GM06990 (cell line): Measurements from ENCODE around the gene RAN.

Experiments
- DNase-seq: peaks from one replicate; pipeline ENCODE4 v3.0.0-alpha.2; 2011; ENCODE audit not compliant: insufficient read length; ENCODE audit errors: extremely low read depth
- H3K27me3 ChIP-seq: replicated peaks from 2 replicates; pipeline ENCODE4 v1.6.0; 2011; ENCODE audit warnings: low read length; ENCODE audit not compliant: control insufficient read depth, insufficient read depth
- H3K36me3 ChIP-seq: 2 replicates; pipeline ENCODE4 v1.5.1; 2011; ENCODE audit warnings: low read length; ENCODE audit not compliant: control insufficient read depth, insufficient read depth
- H3K4me3 ChIP-seq: replicated peaks from 2 replicates; pipeline ENCODE4 v1.5.1; 2011; ENCODE audit warnings: low read depth, mild to moderate bottlenecking, control low read depth, low read length
- CTCF ChIP-seq: IDR thresholded peaks from 2 replicates; pipeline ENCODE4 v1.5.1; 2011; ENCODE audit warnings: low read length, control low read depth, mild to moderate bottlenecking, inconsistent platforms; ENCODE audit not compliant: insufficient read depth, poor library complexity, severe bottlenecking

RAN gene

GRCh38 chr12:130829391-130830245 is 42.2 kb upstream of the RAN start:
- no peak for TF ChIP-seq CTCF
- Histone ChIP-seq H3K36me3 (no peaks in the 10 kb centered on the region), H3K27me3 (no peaks in the 10 kb centered on the region), H3K4me3 (no peak overlapping the region)
- DNase-seq = no peak

- Histone ChIP-seq H3K27me3 (no peaks in the 10 kb centered on the region), H3K4me3 (no peak overlapping the region), H3K36me3 (no peaks in the 10 kb centered on the region)
- no peak for TF ChIP-seq CTCF
- DNase-seq = no peak
Observed at GRCh38 chr12:130830246-130830551, 41.7 kb upstream of the RAN start.

- H3K4me3 ChIP-seq = no peak overlapping the region
- TF ChIP-seq CTCF = no peak
- H3K36me3 ChIP-seq = no peaks in the 10 kb centered on the region
- no peaks in the 10 kb centered on the region for H3K27me3 ChIP-seq
- no peak for DNase-seq
Observed at GRCh38 chr12:130831246-130831645, 40.6 kb upstream of the RAN start.

GRCh38 chr12:130831876-130832405 is 39.9 kb upstream of the RAN start:
- no peak overlapping the region for H3K4me3 ChIP-seq
- H3K36me3 ChIP-seq = no peaks in the 10 kb centered on the region
- no peak for DNase-seq
- no peak for TF ChIP-seq CTCF
- H3K27me3 ChIP-seq = no peaks in the 10 kb centered on the region

- no peak overlapping the region for H3K4me3 ChIP-seq
- DNase-seq = no peak
Observed at GRCh38 chr12:130832561-130833209, 39.2 kb upstream of the RAN start.

More at GRCh38 chr12:130832561-130833209, 39.2 kb upstream of the RAN start:
- H3K27me3 ChIP-seq = no peaks in the 10 kb centered on the region
- no peak for TF ChIP-seq CTCF
- H3K36me3 ChIP-seq = no peaks in the 10 kb centered on the region
